ENCODE measurements around the gene ZNF573. TPM values are rescaled to one million over a fixed set of nuclear protein-coding genes. Genes with fewer than 3 reads are reported as not detected.

ZNF573 gene
- total RNA-seq, 1 experiment from 2014 or later: 0.39 TPM

DNA sequence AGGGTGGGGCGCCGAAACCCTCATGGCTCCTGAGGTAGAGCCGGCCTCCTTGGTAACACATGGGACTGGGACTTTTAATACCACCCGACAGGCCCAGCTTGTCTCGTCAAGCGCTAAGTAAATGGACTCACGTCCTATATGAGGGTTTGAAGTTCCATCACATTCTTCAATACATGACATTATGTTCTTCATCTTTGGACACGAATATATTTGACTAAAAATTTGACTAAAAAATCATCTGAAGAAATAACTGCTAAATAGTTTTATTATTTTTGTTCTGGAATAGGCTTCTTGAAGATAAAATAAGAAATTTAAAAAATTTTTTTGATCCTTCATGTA, 59.5 kb downstream of the ZNF573 start:
- no peak for DNase-seq (ENCODE audit: low read depth in 1 of 2, low spot score in 2 of 2)
- Histone ChIP-seq H3K9me3 (replicated peaks) (peaks cover 9% of the 10 kb centered on the region; the same call in 1 of the 2 replicates), H3K27me3 (replicated peaks) (no peaks in the 10 kb centered on the region), H3K36me3 (no peaks in the 10 kb centered on the region), H3K27ac (no peak overlapping the region), H3K4me3 (no peak overlapping the region), H3K4me1 (replicated peaks) (no peaks in the 10 kb centered on the region)

GRCh38 chr19:37719111-37719926, 60.1 kb downstream of the ZNF573 start, which contains the start of gene ZNF607:
Gene ZNF607, minus strand, starts transcription at chr19:37719761. Its CDS starts 8,143 bp downstream, at chr19:37711618.
- no peak within 1 kb of the TSS for H3K27ac ChIP-seq
- no peaks in the 10 kb centered on the region for H3K27me3 ChIP-seq (replicated peaks)
- no peak within 1 kb of the TSS for H3K4me3 ChIP-seq
- no peaks in the 10 kb centered on the region for H3K36me3 ChIP-seq
- no peak for DNase-seq (ENCODE audit: low read depth in 1 of 2, low spot score in 2 of 2)
- H3K9me3 ChIP-seq (replicated peaks): peaks cover 9% of the 10 kb centered on the region; the same call in 1 of the 2 replicates
- H3K4me1 ChIP-seq (replicated peaks): no peaks in the 10 kb centered on the region

DNA sequence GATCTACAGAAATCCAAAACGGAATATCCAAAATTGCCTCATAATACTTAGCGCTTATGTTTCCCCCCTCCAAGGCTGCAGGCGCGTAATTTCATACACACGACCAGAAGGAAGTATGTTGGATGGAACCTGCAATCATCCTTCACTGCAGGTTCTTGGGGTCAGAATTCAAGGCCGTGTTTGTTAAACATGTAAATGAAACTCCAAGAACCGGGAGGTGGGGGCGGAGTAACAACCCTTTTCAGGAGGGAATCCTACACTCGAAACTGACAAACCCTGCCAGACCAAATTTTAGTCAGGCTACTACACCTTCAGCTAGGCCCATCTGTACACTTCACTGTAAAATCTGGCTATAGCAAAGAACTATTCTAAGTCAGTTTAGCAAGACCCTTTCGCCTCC, 61.1 kb downstream of the ZNF573 start:
- no peak overlapping the region for H3K4me3 ChIP-seq
- no peak for DNase-seq (ENCODE audit: low read depth in 1 of 2, low spot score in 2 of 2)
- H3K4me1 ChIP-seq (replicated peaks): no peaks in the 10 kb centered on the region
- peaks cover 9% of the 10 kb centered on the region; the same call in 1 of the 2 replicates for H3K9me3 ChIP-seq (replicated peaks)
- H3K36me3 ChIP-seq: no peaks in the 10 kb centered on the region
- no peaks in the 10 kb centered on the region for H3K27me3 ChIP-seq (replicated peaks)
- H3K27ac ChIP-seq: no peak overlapping the region

GRCh38 chr19:37716140-37716539, 63.2 kb downstream of the ZNF573 start:
- H3K4me3 ChIP-seq: no peak overlapping the region
- no peak for DNase-seq (ENCODE audit: low read depth in 1 of 2, low spot score in 2 of 2)
- no peaks in the 10 kb centered on the region for H3K27me3 ChIP-seq (replicated peaks)
- H3K4me1 ChIP-seq (replicated peaks): no peaks in the 10 kb centered on the region
- no peaks in the 10 kb centered on the region for H3K36me3 ChIP-seq
- no peak overlapping the region for H3K27ac ChIP-seq
- H3K9me3 ChIP-seq (replicated peaks): peaks cover 11% of the 10 kb centered on the region; the same call in 1 of the 2 replicates

DNA sequence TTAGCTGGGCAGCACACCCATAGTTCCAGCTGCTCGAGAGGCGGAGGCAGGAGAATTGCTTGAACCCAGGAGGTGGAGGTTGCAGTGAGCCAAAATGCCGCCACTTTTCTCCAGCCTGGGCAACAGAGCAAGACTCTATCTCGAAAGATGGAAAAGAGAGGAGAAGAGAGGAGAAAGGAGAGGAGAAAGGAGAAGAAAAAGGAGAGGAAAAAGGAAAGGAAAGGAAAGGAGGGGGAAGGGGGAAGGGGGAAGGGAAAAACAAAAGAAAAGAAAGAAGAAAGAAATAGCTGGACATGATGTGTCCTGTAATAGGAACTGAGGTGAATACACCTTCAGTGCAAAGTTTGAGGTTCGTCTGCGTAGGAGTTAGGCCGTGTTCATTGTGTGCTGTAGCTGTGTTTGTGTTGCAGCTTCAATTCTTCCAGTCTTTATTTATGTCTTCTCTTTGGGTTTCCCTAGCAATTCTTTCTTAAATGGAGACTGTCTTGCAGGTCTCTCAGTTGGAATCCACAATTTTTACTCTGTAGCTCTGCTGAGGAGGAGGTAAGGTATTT, 73.3 kb downstream of the ZNF573 start:
- Histone ChIP-seq H3K4me3 (no peak overlapping the region), H3K4me1 (replicated peaks) (no peaks in the 10 kb centered on the region), H3K27me3 (replicated peaks) (no peaks in the 10 kb centered on the region), H3K9me3 (replicated peaks) (peaks cover 3% of the 10 kb centered on the region; the same call in 1 of the 2 replicates), H3K27ac (no peak overlapping the region), H3K36me3 (no peaks in the 10 kb centered on the region)
- DNase-seq (ENCODE audit: low read depth in 1 of 2, low spot score in 2 of 2): no peak

- no peak for DNase-seq (ENCODE audit: low read depth in 1 of 2, low spot score in 2 of 2)
- Histone ChIP-seq H3K9me3 (replicated peaks) (peaks cover 12% of the 10 kb centered on the region; the same call in 1 of the 2 replicates), H3K4me3 (no peak overlapping the region), H3K4me1 (replicated peaks) (no peaks in the 10 kb centered on the region), H3K27me3 (replicated peaks) (no peaks in the 10 kb centered on the region), H3K27ac (no peak overlapping the region), H3K36me3 (no peaks in the 10 kb centered on the region)
Observed at GRCh38 chr19:37699057-37699456, 80.3 kb downstream of the ZNF573 start.

- no peaks in the 10 kb centered on the region for H3K36me3 ChIP-seq
- no peaks in the 10 kb centered on the region for H3K27me3 ChIP-seq (replicated peaks)
- no peak overlapping the region for H3K4me3 ChIP-seq
- no peak for DNase-seq (ENCODE audit: low read depth in 1 of 2, low spot score in 2 of 2)
- H3K4me1 ChIP-seq (replicated peaks): no peaks in the 10 kb centered on the region
- peaks cover 12% of the 10 kb centered on the region for H3K9me3 ChIP-seq (replicated peaks)
- no peak overlapping the region for H3K27ac ChIP-seq
Observed at GRCh38 chr19:37698216-37698615, 81.2 kb downstream of the ZNF573 start.

DNA sequence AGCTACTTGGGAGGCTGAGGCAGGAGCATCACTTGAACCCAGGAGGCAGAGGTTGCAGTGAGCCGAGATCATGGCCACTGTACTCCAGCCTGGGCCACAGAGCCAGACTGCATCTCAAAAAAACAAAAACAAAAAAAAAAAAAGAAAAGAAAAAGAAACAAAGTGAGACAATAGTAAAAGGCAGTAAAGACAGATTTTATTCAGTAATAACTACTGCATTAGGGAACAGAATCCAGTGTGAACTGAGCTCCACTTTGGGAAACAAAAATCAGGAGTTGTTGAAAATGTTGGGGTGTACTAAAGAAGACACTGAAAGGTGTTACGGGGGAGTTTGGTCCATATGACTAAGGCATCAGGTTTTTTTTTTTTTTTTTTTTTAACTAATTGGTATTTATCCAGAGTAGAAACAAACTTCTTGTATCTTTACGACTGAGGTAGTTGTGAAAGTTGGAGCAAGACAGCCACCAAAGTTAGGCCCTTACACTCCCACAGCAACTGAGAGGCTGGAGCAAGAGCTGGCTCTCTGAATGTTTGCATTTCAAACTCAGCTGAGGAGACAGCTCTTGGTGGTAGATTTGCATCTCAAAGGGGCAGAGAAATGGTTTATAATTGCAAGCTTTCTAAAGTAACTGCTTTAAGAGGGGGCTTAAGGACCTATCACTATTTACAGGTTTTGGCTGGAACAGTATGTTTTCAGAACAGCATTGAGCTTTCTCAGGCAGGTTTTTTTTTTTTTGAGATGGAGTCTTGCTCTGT, 84.1 kb downstream of the ZNF573 start:
- H3K4me1 ChIP-seq (replicated peaks): no peaks in the 10 kb centered on the region

DNA sequence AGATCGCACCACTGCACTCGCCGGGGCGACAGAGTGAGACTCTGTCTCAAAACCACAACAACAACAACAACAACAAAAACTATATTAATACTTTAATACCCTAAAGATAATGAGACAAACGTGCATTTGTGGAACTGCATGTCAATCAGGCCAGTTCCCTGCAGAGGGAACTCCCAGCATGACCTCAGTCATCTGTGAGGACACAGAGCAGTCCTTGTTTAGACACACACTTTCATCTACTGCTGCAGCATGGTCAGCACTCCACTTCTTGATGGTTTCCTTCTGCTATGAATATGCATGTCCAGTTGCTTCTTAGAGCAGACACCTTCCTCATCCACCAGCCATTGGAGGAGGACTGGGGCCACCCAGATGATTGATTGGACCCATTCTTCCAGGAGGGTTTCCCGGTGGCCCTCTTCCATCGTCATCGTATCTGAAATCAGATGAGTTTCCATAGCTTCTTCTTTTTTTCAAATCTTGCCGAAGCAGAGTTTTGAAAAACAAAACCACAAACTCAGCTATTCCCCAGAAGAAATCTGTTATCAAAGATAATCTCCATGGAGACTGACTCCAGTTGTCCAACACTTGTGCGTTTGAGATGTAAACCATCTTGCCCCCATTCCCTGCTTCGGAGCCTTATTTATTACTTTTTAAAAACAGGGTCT, 86.3 kb downstream of the ZNF573 start:
- Histone ChIP-seq H3K4me3 (no peak overlapping the region), H3K36me3 (no peaks in the 10 kb centered on the region), H3K9me3 (replicated peaks) (peaks cover 17% of the 10 kb centered on the region), H3K4me1 (replicated peaks) (no peaks in the 10 kb centered on the region), H3K27me3 (replicated peaks) (no peaks in the 10 kb centered on the region), H3K27ac (no peak overlapping the region)
- DNase-seq (ENCODE audit: low read depth in 1 of 2, low spot score in 2 of 2): no peak

More for the DNA sequence above, 84.1 kb downstream of the ZNF573 start:
- Histone ChIP-seq H3K27me3 (replicated peaks) (no peaks in the 10 kb centered on the region), H3K36me3 (no peaks in the 10 kb centered on the region), H3K27ac (no peak overlapping the region), H3K4me3 (no peak overlapping the region), H3K9me3 (replicated peaks) (peaks cover 20% of the 10 kb centered on the region)
- DNase-seq (ENCODE audit: low read depth in 1 of 2, low spot score in 2 of 2): no peak

GRCh38 chr19:37691881-37692504, 87.4 kb downstream of the ZNF573 start:
- Histone ChIP-seq H3K4me3 (no peak overlapping the region), H3K36me3 (no peaks in the 10 kb centered on the region), H3K27ac (no peak overlapping the region), H3K4me1 (replicated peaks) (no peaks in the 10 kb centered on the region), H3K27me3 (replicated peaks) (no peaks in the 10 kb centered on the region), H3K9me3 (replicated peaks) (peaks cover 14% of the 10 kb centered on the region)
- no peak for DNase-seq (ENCODE audit: low read depth in 1 of 2, low spot score in 2 of 2)

Other genes with a start within 250 kb of the ZNF573 start
- gene ZNF571, start 184.8 kb downstream of the ZNF573 start, total RNA-seq (2014; rRNA removed; shearing (Covaris generic)): 0.63 TPM in 1 of 2 replicates, not detected in the other
- gene ZNF540, start 184.7 kb downstream of the ZNF573 start, total RNA-seq (2014; rRNA removed; shearing (Covaris generic)): 0.16 TPM in 1 of 2 replicates, not detected in the other
- 8.7 and 12.3 TPM in 2 replicates for gene ZFP30, start 124.1 kb downstream of the ZNF573 start, total RNA-seq (2014; rRNA removed; shearing (Covaris generic))
- gene ZNF607, start 59.8 kb downstream of the ZNF573 start, total RNA-seq (2014; rRNA removed; shearing (Covaris generic)): not detected in 2 replicates
- 0.03 TPM in 1 of 2 replicates, not detected in the other for gene WDR87, start 127.0 kb upstream of the ZNF573 start, total RNA-seq (2014; rRNA removed; shearing (Covaris generic))
- 9.3 and 14.9 TPM in 2 replicates for gene SIPA1L3, start 127.6 kb upstream of the ZNF573 start, total RNA-seq (2014; rRNA removed; shearing (Covaris generic))